HS-27A (cell line): ENCODE data around the gene MIPOL1.
A peak's percentile ranks its signal among the peaks of the same experiment; 100 is the strongest.

Experiments
- DNase-seq: peaks from one replicate; pipeline ENCODE4 v3.0.0-alpha.2; 2012; ENCODE audit warnings: low read depth, missing footprints

Gene MIPOL1

DNA sequence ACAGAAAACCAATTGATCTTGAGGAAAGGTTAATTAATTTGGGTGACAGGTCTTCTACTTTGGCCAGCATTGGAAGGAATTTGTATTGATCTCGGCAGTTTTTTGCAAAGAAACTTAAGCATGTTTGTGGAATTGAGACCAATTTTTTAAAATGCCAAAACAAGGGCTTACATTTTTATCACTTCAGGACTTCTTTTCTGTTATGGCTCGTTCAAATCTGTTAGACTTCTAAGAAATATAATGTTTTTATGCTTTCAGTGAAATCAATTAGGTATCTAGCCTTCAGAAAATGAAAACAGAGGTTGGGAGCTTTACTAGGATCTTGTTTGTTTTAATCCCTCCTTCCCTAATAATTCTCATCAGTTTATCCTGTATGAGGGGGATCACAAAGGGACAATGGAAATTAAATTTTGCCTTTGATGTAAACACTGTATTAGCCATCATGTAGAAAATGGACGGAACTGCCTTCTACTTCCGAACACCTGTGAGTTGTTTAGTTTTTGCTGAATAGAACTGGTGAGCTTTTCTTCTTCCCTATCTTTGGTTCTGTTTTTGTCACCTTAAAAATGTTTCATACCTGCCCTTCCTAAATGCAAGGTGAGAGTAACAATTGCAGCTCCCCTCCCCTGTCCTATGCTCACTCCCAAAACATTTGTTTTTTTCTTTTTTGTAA is 389.5 kb downstream of the MIPOL1 start:
- DNase-seq, result no peak

DNA sequence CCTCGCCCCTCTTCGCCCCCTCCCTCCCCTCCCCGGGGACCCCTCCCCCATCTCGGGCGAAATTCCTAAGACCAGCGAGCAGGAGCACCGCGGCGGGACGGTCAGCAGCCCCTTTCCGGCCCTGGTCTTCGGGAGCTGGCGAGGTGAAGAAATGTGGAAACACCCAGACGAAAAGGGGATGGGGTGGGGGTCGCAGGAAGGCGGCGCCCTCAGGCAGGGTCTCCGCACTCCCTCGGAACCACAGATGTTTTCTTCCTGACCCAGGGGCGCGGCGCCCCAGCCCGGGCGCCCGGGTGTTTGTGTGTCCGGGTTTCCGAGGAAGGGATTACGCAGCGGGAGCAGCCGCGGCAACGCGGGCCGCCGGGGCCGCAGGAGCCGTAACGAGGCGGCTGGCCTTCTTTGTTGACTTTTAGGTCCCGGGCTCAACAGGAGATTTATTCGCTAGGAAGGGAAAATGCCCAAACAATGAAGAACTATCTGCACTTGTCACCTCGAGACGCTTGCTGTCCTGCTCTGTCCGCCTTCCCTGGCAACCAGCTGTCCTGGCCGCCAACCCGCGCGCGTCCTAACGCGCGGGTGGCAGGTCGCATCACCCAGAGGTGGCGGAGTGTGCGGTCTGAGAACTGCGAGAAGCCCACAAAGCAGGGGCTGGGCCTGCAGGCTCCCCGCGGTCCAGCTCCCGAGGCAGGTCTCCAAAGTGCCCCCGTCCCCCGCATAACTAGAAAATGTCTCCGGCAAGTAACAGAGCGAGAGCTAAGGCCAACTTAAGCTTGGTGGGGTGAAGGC is 390.3 kb downstream of the MIPOL1 start:
- DNase-seq, result no peak

- no peak for DNase-seq
These were observed 390.9 kb downstream of the MIPOL1 start for GRCh38 chr14:37588667-37588955.

DNA sequence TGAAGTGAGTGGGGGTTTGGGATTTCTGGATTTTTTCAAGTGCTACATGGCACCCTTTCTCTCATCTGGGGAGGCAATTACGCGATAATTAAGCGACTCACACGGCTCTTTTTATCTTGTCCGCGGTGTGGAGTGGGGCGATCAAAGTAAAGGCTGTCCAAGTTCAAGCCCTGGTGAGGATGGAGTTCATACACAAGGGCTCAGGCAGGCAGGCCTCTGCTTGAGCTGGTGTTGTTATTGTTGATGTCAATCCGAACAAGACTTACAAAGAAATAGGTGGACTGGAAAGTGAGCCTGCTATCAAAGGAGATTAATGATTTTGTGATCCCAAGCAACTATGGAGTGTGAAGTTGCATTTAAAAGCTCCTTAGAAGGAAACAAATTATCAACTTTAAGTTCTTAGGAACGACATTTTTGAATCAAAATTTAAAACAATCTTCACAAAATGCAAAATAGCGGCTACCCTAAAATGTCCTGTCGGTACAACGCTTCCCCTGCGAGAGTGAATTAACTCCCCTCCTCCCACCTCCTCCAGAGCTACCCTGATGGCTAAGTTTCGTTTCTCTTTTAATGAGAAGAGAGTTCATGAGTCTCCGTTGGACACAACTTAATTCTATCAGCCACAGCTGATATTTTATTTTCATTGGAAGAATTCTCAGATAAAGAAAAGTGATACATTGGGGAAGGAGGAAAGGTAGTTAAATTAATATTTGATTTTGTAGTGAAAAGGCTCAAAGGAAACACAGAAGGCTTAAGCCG is 391.4 kb downstream of the MIPOL1 start:
- no peak for DNase-seq

DNA sequence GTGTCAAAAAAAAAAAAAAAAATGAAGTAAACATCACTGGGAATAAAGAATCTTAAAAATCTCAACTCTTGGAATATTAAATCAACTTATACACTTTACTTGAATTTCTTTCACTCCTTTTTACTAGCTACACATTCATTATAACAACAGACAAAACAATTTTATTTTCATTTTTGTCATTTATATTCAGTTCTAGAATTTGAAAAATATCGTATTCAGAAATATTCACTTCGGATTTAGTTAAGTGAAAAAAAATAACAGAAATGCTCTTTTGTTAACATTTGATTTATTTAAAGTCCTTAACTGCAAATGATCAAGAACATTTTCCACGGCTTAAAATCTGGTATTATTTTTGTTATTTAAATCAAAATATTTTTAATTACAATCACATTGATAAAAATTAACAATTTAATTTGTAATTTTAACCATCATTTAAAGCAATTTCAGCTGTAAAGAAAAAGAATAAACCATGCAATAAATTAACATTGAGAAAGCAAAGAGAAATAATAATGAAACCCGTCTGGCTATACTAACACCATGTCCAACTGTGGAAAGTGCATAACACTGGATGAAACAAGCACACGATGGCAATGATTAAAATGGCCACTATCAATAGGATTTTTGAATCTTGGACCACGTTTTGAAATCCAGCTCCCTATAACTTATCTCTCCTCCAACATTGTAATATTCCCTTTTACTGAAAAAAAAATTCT is 392.1 kb downstream of the MIPOL1 start:
- DNase-seq, result no peak

DNA sequence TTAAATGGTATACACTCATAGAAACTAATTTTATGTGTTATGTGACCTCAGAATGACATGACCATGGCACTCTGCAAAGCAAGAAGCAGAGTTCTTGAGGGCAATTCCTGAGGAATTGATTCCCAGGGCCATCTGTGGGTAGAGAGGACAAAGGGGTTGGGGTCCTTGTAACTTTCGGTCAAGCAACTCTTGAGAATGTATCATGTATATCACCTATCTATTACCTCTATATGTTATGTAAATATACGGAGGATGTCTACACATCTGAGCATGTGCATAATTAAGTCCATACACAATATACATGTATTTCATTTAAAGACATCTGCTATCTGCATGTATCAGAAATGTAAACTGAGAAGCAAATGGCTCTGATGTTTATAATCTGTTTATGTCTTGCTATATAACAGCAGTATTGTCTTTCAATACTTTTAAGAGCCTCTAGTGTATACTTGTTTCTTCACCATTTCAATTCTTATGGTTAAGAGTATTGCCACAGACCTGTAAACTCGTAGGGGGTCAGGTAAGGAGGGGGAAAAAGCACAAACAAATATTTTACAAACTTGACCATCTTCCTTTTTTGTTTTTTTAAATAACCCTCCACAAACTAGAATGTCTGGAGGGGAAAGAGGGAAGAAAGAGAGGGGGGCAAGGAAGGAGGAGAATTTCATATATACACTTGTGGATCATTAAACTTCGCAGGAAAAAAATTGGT is 392.8 kb downstream of the MIPOL1 start:
- no peak for DNase-seq

DNA sequence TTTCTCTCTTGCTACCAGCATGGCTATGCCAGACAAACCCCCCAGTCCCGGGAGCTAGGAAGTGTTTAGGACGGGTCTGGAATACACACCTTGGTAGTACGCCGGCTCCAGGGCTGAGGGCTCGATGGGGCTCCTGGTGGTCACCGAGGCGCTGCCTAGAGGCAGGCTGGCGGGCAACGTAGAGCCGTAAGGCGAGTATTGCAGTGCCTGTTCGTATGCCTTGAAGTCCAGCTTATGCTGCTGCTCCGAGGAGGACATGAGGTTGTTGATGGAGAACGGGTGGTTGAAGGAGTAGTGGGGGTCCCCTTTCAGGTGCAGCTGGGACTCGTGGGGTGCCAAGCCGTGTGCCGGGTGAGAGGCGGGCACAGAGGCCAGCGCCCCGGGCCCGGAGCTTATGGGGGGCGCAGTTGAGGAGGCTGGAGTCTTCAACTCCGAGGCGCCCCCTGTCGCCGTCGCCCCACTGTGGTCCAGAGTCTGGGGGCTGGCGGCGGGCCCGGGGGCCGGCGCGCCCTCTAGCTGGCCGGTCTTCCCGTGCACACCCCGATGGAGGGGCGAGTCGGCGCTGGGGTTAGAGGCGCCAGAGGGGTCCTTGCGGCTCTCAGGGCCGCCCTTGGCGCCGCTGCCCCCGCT is 393.7 kb downstream of the MIPOL1 start:
- DNase-seq, result no peak

- DNase-seq, result no peak
These were observed 394.3 kb downstream of the MIPOL1 start for GRCh38 chr14:37591941-37592481.

- no peak for DNase-seq
These were observed 395.0 kb downstream of the MIPOL1 start for GRCh38 chr14:37592482-37593408.

DNA sequence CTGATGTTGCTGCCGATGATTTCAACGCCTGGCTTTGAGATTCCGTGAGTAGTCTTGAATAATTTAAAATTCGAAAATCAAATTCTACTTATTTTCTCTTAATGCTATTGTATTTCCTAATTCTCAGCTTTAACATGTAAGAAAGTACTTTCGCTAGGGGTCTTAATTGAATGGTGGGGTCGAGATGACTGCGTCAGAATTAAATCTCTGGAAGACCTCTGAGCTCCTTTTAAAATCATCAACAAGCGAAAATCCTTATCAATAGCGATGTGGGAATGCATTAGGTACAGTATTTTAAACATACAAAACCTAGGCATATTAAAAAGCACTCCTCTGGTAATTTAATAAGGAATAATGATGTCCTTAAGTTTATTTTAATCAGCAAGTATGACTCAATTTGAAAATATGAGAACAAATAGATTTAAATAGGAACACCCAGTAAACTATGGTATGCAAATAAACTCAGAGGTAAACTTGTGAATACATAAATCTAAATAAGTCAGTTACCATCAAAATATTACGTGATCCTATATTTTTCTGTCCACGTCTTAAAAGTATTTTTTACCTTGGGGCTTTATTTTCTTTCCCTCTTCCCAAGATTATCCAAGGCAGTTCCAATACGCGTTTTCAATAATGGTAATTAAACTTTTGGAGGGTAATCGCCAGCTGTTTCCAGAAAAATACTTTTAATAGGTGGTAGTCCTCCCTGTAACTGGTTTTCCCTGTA is 395.9 kb downstream of the MIPOL1 start:
- no peak for DNase-seq

DNA sequence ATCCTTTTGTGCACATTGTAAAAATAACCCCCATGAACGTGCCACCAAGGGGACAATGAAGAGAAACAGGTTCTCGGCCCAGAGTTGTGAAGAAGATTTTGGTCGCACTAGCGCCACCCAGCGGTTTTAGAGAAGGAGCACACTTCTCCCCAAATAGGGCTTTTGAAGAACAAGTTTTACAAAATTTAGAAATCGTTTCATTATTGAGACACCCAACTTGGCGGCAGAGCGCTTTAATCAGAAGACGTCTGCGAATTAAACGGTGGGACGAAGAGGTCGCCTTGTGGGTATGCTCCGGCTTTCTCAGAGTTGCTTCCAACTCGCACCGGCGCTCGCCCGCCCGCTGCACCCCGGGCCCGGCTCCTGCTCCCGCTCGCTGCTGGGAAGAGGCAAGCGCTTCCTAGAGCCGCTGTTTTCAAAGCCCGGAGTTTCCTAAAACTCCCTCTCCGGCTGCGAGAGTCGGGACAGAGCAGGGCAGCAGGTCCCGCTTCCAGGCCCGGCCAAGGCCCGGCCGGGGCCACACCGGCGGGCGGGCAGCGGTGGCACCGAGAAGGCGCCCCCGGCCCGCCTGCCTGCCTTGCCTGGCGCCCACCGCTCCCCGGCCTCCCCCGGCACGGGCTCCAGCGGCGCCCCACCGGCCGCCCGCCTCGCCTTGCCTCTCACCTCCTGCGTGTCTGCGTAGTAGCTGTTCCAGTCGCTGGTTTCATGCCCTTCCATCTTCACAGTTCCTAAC is 396.7 kb downstream of the MIPOL1 start:
- DNase-seq, result peak; percentile 74

DNA sequence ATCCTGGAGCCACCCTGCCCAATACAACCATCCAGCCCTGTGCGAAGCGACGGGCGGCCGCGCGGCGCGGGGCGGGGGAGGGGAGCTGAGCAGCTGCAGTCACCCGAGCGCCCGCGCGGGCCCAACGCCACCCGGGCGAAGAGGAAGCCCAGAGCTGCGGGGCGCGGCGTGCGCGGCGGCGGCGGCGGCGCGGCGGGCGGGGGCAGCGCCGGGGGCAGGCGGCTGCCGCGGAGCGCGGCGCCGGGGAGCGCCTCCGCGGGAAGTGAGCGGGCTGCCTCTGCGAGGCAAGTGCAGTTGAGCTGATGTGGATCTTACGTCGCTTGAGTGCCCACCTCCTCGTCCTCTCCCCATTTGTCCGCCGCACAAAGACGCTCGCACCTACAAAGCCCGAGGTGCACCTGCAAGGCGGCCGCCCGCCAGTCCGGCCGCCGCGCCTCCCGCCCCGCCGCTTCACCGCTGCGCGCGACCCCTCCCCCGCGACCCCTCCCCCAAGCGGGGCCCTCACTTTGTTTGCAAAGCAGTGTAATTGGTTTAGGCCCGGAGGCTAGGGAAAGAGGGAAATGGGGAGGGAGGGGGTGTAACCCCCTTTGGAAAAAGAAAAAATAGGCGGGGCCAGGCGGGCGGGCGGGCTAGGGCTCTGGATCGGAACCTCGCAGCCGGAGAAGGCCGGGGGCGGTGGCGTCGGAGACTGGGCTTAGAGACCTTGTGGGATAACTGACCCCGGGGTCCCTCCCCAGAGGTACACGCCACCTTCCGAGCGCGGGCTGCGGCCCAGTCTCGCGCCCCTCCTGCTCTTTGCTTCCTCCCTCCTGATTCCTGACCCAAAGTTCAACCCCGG is 397.5 kb downstream of the MIPOL1 start, which contains the start of the genes FOXA1 and TTC6:
FOXA1 (minus strand) TSS at position 279 of the 838 bp plus-strand sequence; CDS start at position 2, 277 bp downstream.
TTC6 (plus strand) TSS at position 659 of the 838 bp plus-strand sequence. CDS start 26,436 bp downstream, outside the sequence.
- DNase-seq, result no peak

DNA sequence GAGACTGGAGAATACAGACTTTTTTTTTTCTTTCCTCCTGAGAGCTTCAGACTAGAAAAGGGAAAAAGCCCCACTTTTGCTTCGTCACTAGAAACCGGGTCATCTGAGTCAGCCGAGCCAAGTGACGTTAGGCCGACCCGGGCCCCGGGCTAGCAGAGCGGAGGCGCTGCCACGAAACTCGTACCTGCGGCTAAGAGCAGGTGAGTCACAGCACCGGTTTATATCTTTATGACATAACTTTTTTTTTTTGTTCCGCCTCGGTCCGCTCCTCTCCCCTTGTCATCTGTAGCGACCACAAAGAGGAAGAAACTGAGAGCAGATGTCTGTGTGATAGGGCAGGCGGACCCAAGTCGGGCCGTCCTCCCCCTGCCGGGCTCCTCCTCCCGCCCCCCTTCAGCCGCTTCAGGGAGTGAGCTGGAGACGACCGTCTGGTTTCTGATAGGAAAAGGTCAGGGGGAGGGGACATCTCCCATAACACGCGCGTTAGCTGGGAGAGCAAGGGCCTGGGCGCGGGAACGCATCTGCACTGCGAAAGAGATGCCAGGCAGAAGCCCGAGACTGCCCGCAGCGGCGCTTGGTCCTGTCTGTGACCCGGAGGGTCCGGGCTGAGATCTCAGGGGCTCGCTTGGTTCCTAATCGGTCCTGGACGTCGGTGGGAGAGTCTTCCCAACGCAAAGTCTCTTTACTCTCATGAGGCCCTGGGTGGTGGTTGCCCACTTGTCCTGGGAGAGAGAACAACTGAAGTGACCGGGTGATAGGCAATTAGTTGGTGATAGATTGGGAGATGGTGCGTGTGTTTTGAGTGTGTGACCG is 398.3 kb downstream of the MIPOL1 start:
- no peak for DNase-seq

DNA sequence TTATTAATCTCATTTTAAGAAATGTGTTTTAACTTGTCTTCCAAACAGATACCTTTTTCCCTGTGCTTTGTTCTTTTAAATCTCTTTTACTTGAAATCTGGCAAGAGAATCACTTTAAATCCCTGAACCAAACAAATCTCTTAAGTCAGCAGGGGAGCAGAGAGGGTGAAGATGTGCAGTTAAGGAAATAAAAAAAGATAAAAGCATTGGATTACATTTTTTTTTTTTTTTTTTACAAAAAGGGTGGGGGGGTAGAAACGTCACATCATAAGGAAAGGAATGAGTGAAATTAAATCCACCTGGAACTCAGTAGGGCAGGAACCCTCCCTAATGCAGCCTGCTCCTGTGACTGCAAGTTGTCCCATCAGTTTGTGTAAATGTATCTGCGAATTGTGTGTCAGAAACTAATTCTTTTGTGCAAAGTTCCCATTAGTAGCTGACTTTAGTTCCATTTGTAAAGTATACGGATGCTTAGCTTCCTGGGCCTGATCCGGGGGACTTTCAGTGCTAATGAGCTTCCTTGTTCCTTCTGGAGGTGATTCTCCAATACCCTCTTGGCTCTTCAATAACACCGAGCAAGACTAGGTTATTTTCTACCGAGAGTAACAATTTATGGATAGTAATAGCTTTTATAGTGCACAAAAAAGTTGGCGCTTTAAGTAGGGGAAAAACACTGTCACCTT is 399.2 kb downstream of the MIPOL1 start:
- no peak for DNase-seq

DNA sequence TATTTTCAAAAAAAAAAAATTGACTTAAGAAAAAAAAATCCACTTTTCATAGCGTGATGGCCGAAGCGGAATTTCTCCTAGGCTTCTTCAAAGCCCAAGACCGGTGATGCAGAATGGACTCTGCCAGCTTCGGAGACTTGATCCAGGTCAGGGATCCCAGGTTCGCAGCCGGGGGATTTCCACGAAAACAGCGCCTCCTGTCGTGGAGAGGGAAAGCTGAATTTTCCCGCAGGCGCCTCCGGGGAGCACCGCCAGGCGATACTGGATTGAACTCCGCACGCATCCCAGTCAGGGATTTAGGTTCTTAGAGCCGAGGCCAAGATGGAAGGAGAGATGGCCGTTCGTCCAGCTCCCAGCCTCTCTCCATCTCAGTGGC is 399.8 kb downstream of the MIPOL1 start:
- no peak for DNase-seq
